Keratinocyte (primary cell): ENCODE measurements around the gene AJUBA.

Experiments used
- CTCF ChIP-seq, 3 experiments: IDR thresholded peaks in 1 of 3; conservative IDR thresholded peaks in 1 of 3; optimal IDR thresholded peaks in 1 of 3; 2 replicates in 2 of 3; 3 replicates in 1 of 3; pipeline versions ENCODE3 to v1.5.1; 2011; ENCODE audit warnings: low read length in 3 of 3, mild to moderate bottlenecking in 3 of 3, moderate library complexity in 2 of 3, control low read depth in 1 of 3, inconsistent platforms in 1 of 3; ENCODE audit not compliant: insufficient read depth in 2 of 3; ENCODE audit errors: extremely low read depth in 1 of 3
- EZH2 ChIP-seq: IDR thresholded peaks from one replicate; pipeline ENCODE4 v1.6.1; 2012; ENCODE audit warnings: inconsistent platforms, mild to moderate bottlenecking, low read length, moderate library complexity

- no peak for TF ChIP-seq CTCF (optimal IDR thresholded peaks at IDR 0.05 in 1 of 3, IDR thresholded peaks at IDR 0.05 in 1 of 3, conservative IDR thresholded peaks at IDR 0.05 in 1 of 3; ENCODE audit: extremely low read depth in 1 of 3, insufficient read depth in 2 of 3, low read length in 3 of 3)
- no peak for TF ChIP-seq EZH2
Observed at GRCh38 chr14:22997676-22998323, 15.4 kb upstream of the AJUBA start.
